H1 (cell line): Measurements from ENCODE around the gene ACTL9. TPM values are rescaled to one million over a fixed set of nuclear protein-coding genes. Genes with fewer than 3 reads are reported as not detected.

Experiments used
- CTCF ChIA-PET: fragments of 300-600 bp; sonication (Branson Sonifier 250); formaldehyde crosslinking; loops from one replicate; lab custom pipeline; 2021; ENCODE audit not compliant: partially characterized antibody; lab: Charles Lee
- POLR2A ChIA-PET: fragments of 300-600 bp; sonication (Branson Sonifier 250); formaldehyde crosslinking; loops from one replicate; lab custom pipeline; 2021; ENCODE audit warnings: inconsistent platforms; ENCODE audit not compliant: partially characterized antibody; lab: Charles Lee
- DNase-seq, 2 experiments: peaks; one replicate each; pipeline versions ENCODE4 v3.0.0 to v3.0.0-alpha.2; 2010 to 2022; ENCODE audit warnings: low spot score in 2 of 2, low read depth in 1 of 2, mixed read lengths in 1 of 2
- FAIRE-seq: peaks from 2 replicates; lab custom pipeline; 2011; peaks lifted over from hg19 to GRCh38; lab: Jason Lieb, UNC
- H2AFZ ChIP-seq: 2 replicates; pipeline ENCODE4 v1.8.1; 2012; ENCODE audit warnings: low read length, inconsistent platforms
- H2AK5ac ChIP-seq: 2 replicates; pipeline ENCODE4 v1.6.1; 2013; ENCODE audit warnings: low read depth, low read length
- H2BK120ac ChIP-seq: replicated peaks from 2 replicates; pipeline ENCODE3; 2013; ENCODE audit warnings: low read depth, low read length, inconsistent platforms
- H2BK12ac ChIP-seq: 2 replicates; pipeline ENCODE4 v1.6.1; 2013; ENCODE audit warnings: low read depth, low read length
- H2BK15ac ChIP-seq: 2 replicates; pipeline ENCODE4 v1.6.1; 2013; ENCODE audit warnings: low read length
- H2BK20ac ChIP-seq: 2 replicates; pipeline ENCODE4 v1.6.1; 2013; ENCODE audit warnings: low read length
- H2BK5ac ChIP-seq: 2 replicates; pipeline ENCODE4 v1.6.1; 2013; ENCODE audit warnings: low read depth, low read length
- H3K14ac ChIP-seq: 2 replicates; pipeline ENCODE4 v1.6.1; 2013; ENCODE audit warnings: inconsistent platforms; ENCODE audit not compliant: insufficient read length
- H3K18ac ChIP-seq: 2 replicates; pipeline ENCODE4 v1.6.1; 2013; ENCODE audit warnings: low read length; ENCODE audit errors: extremely low read depth
- H3K23ac ChIP-seq: 2 replicates; pipeline ENCODE4 v1.6.1; 2013; ENCODE audit warnings: inconsistent platforms; ENCODE audit not compliant: insufficient read length
- H3K23me2 ChIP-seq: 2 replicates; pipeline ENCODE4 v1.6.1; 2013; ENCODE audit warnings: low read depth, low read length
- H3K27ac ChIP-seq: 2 replicates; pipeline ENCODE4 v1.6.1; 2011; ENCODE audit warnings: low read depth, low read length, inconsistent platforms
- H3K27me3 ChIP-seq, 4 experiments: replicated peaks in 1 of 4; 1 replicate in 1 of 4; 2 replicates in 3 of 4; pipeline versions ENCODE4 v1.6.1 to v1.8.1; 2011 to 2013; ENCODE audit warnings: low read length in 3 of 4, mild to moderate bottlenecking in 3 of 4, inconsistent platforms in 2 of 4, mixed read lengths in 2 of 4, moderate library complexity in 1 of 4; ENCODE audit not compliant: control insufficient read depth in 3 of 4, insufficient read depth in 3 of 4; ENCODE audit errors: extremely low read depth in 1 of 4
- H3K36me3 ChIP-seq, 4 experiments: 2 replicates each; pipeline versions ENCODE4 v1.6.1 to v1.8.1; 2011 to 2013; ENCODE audit warnings: mild to moderate bottlenecking in 4 of 4, low read length in 3 of 4, moderate library complexity in 2 of 4, control low read depth in 1 of 4, inconsistent platforms in 1 of 4; ENCODE audit not compliant: insufficient read depth in 4 of 4, control insufficient read depth in 2 of 4
- H3K4ac ChIP-seq: replicated peaks from 2 replicates; pipeline ENCODE3; 2013; ENCODE audit warnings: low read length, low read depth, mixed read lengths, inconsistent platforms; ENCODE audit not compliant: insufficient read length
- H3K4me1 ChIP-seq, 4 experiments: replicated peaks in 1 of 4; 1 replicate in 1 of 4; 2 replicates in 3 of 4; pipeline versions ENCODE4 v1.6.1 to v1.8.1; 2011 to 2013; ENCODE audit warnings: low read length in 3 of 4, inconsistent platforms in 2 of 4, mixed read lengths in 1 of 4; ENCODE audit not compliant: insufficient read depth in 4 of 4, control insufficient read depth in 3 of 4
- H3K4me2 ChIP-seq, 2 experiments: 2 replicates each; pipeline versions ENCODE4 v1.6.1 to v1.8.1; 2011 to 2013; ENCODE audit warnings: low read depth in 2 of 2, low read length in 2 of 2, control low read depth in 1 of 2, inconsistent platforms in 1 of 2, mild to moderate bottlenecking in 1 of 2; ENCODE audit not compliant: insufficient read depth in 1 of 2
- H3K4me3 ChIP-seq, 4 experiments: fragments of 200-600, 300-600 bp in 1 of 4; sonication (generic), shearing (Covaris generic), sonication (Bioruptor Twin) in 1 of 4; 2 replicates each; pipeline versions ENCODE4 v1.5.1 to v1.8.1; 2011 to 2016; ENCODE audit warnings: low read length in 4 of 4, low read depth in 3 of 4, control low read depth in 2 of 4, inconsistent platforms in 2 of 4, mild to moderate bottlenecking in 2 of 4, mixed read lengths in 1 of 4, moderate library complexity in 1 of 4; ENCODE audit not compliant: insufficient read depth in 2 of 4; ENCODE audit errors: extremely low read depth in 1 of 4
- H3K56ac ChIP-seq: replicated peaks from 2 replicates; pipeline ENCODE3; 2013; ENCODE audit warnings: low read depth, mild to moderate bottlenecking, mixed read lengths, low read length, inconsistent platforms; ENCODE audit not compliant: insufficient read length
- H3K79me1 ChIP-seq: 2 replicates; pipeline ENCODE4 v1.6.1; 2013; ENCODE audit warnings: low read depth, low read length, control low read depth
- H3K79me2 ChIP-seq, 2 experiments: 2 replicates each; pipeline versions ENCODE4 v1.6.1 to v1.8.1; 2012 to 2013; ENCODE audit warnings: low read length in 2 of 2, mild to moderate bottlenecking in 2 of 2, inconsistent platforms in 1 of 2; ENCODE audit not compliant: insufficient read depth in 2 of 2, control insufficient read depth in 1 of 2
- H3K9ac ChIP-seq, 4 experiments: replicated peaks in 1 of 4; 1 replicate in 1 of 4; 2 replicates in 3 of 4; pipeline versions ENCODE4 v1.6.1 to v1.8.1; 2011 to 2013; ENCODE audit warnings: low read depth in 3 of 4, low read length in 3 of 4, control low read depth in 2 of 4, mild to moderate bottlenecking in 2 of 4, moderate library complexity in 2 of 4, inconsistent platforms in 1 of 4; ENCODE audit errors: extremely low read depth in 1 of 4
- H3K9me3 ChIP-seq, 2 experiments: 2 replicates each; pipeline versions ENCODE4 v1.6.1 to v1.8.1; 2012 to 2013; ENCODE audit warnings: mild to moderate bottlenecking in 2 of 2, moderate library complexity in 2 of 2, control low read depth in 1 of 2, inconsistent platforms in 1 of 2, low read depth in 1 of 2, low read length in 1 of 2, mixed read lengths in 1 of 2; ENCODE audit not compliant: insufficient read depth in 2 of 2
- H4K20me1 ChIP-seq, 2 experiments: replicated peaks in 1 of 2; 2 replicates each; pipeline versions ENCODE3 to v1.8.1; 2011 to 2013; ENCODE audit warnings: inconsistent platforms in 2 of 2, low read length in 2 of 2, mild to moderate bottlenecking in 1 of 2; ENCODE audit not compliant: insufficient read depth in 2 of 2, control insufficient read depth in 1 of 2
- H4K5ac ChIP-seq: 2 replicates; pipeline ENCODE4 v1.6.1; 2013; ENCODE audit warnings: low read length, low read depth, mixed read lengths, inconsistent platforms; ENCODE audit not compliant: insufficient read length
- H4K8ac ChIP-seq: 2 replicates; pipeline ENCODE4 v1.8.0; 2013; ENCODE audit warnings: mild to moderate bottlenecking, moderate library complexity, low read length, inconsistent platforms; ENCODE audit not compliant: insufficient read depth; ENCODE audit errors: extremely low read depth
- H4K91ac ChIP-seq: replicated peaks from 2 replicates; pipeline ENCODE3; 2013; ENCODE audit warnings: low read length, mixed read lengths, inconsistent platforms; ENCODE audit not compliant: insufficient read length
- ATF2 ChIP-seq: IDR thresholded peaks from 2 replicates; pipeline ENCODE4 v1.6.1; 2012; ENCODE audit warnings: low read length, inconsistent platforms
- CBX5 ChIP-seq: fragments of 300-800, 300-1000 bp; sonication (generic); IDR thresholded peaks from 2 replicates; pipeline ENCODE4 v1.7.1; 2016; ENCODE audit warnings: antibody characterized with exemption, low read length, low read depth
- HDAC2 ChIP-seq, 2 experiments: fragments of 300-600 bp in 1 of 2; sonication (generic) in 1 of 2; IDR thresholded peaks; 2 replicates each; pipeline ENCODE4 v1.6.1; 2011 to 2012; ENCODE audit warnings: low read depth in 2 of 2, low read length in 2 of 2, mild to moderate bottlenecking in 2 of 2, moderate library complexity in 2 of 2, borderline replicate concordance in 1 of 2, inconsistent platforms in 1 of 2
- POLR2A ChIP-seq, 2 experiments: IDR thresholded peaks; 1 replicate in 1 of 2; 2 replicates in 1 of 2; pipeline ENCODE4 v1.6.1; 2011; ENCODE audit warnings: low read depth in 2 of 2, low read length in 2 of 2, mild to moderate bottlenecking in 2 of 2; ENCODE audit errors: control extremely low read depth in 1 of 2
- RAD21 ChIP-seq, 2 experiments: IDR thresholded peaks in 1 of 2; conservative IDR thresholded peaks in 1 of 2; 2 replicates each; pipeline ENCODE4 v1.6.1; 2011; ENCODE audit warnings: low read depth in 2 of 2, low read length in 2 of 2, improper control_type of control experiment in 1 of 2, inconsistent platforms in 1 of 2, mild to moderate bottlenecking in 1 of 2, moderate library complexity in 1 of 2
- SUZ12 ChIP-seq: fragments of 200-600 bp; sonication (generic); IDR thresholded peaks from 2 replicates; pipeline ENCODE4 v1.6.1; 2012; ENCODE audit warnings: mild to moderate bottlenecking, inconsistent platforms, low read length, moderate library complexity, mixed read lengths
- WGBS, 2 experiments: shearing (Covaris generic) in 1 of 2; methylation state at CpG; one replicate each; pipeline versions ENCODE4 v1.1.6 to v1.1.7; 2013 to 2015; ENCODE audit warnings: low lambda C conversion rate in 2 of 2, mixed read lengths in 2 of 2, inconsistent platforms in 1 of 2, low coverage in 1 of 2, missing lambda C conversion rate in 1 of 2; ENCODE audit not compliant: insufficient replicate concordance in 2 of 2, insufficient coverage in 1 of 2, insufficient read length in 1 of 2; ENCODE audit errors: extremely low coverage in 1 of 2, missing lambda C conversion rate in 1 of 2; 5-methylcytosine and 5-hydroxymethylcytosine counted together
- polyA plus RNA-seq, 7 experiments: library from polyadenylated mRNA; depleted of rRNA in 3 of 7; stranded (reverse) in 5 of 7; unstranded in 2 of 7; fragments of >200 nt in 5 of 7; fragments of 200-250 nt in 2 of 7; gene quantifications; 1 replicate in 5 of 7; 2 replicates in 1 of 7; 4 replicates in 1 of 7; pipeline versions ENCODE4 v1.2.1 to v1.2.3, GENCODE V29; 2011 to 2013; ENCODE audit warnings: missing spikeins in 2 of 7, mixed read lengths in 2 of 7
- total RNA-seq: library from RNA; stranded (reverse); fragmentation: NEBNext Ultra II Directional; extraction: Animal tissue kit (Norgen Biotek cat#: 25700); gene quantifications from 2 replicates; pipeline ENCODE4 v1.2.1, GENCODE V29; 2021

The ACTL9 gene
- total and polyA plus RNA-seq, 2 of the 8 experiments (the other 6 are each of a cell fraction or from before 2014, with no cell fraction given) = not detected

DNA sequence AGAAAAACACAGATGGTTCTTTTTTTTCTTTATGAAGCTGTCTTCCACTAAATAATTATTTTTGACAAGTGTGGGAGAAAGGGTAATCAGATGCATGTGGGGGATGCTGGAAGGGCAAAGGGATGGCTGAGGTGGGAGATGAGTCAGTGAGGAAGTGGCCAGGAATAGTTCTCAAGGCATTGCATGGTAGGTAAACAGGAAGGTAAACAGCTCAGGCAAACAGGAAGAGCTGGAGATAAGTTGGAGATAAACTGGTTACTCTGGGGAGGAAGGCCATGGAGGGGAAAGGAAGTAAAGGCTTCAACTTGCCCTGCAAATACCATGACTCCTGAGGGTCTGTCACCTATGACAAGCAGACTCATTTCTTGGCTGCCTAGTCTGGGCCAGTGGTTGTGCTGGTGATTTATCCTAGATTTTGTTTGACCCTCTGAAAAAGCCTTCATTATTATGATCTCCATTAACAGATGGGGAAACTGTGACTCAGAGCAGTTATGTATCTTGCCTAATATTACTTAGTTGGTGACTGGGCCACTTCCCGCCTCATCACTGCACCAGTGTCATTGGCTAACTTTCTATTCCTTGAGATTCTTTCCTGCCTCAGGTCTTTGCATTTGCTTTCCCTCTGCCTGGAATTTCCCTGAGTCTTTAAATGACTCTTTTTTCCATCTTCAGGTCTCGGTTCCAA, 17.1 kb downstream of the ACTL9 start:
- Histone ChIP-seq H4K20me1 (no peaks in the 10 kb centered on the region), H3K36me3 (no peaks in the 10 kb centered on the region), H3K4me2 (no peak overlapping the region), H3K4me3 (no peak overlapping the region), H3K4me1 (no peaks in the 10 kb centered on the region), H2BK120ac (no peak overlapping the region), H4K5ac (no peak overlapping the region), H3K27ac (no peak overlapping the region), H3K79me2 (no peaks in the 10 kb centered on the region), H3K27me3 (no peaks in the 10 kb centered on the region), H3K79me1 (no peaks in the 10 kb centered on the region), H3K18ac (no peak overlapping the region), H3K23me2 (peaks cover 9% of the 10 kb centered on the region; the same call in 1 of the 2 replicates), H3K4ac (no peak overlapping the region), H4K8ac (no peak overlapping the region), H3K9me3 (peaks cover 25 to 38% of the 10 kb centered on the region in 2 experiments; a peak in 3 of 4 replicates), H2BK20ac (no peak overlapping the region), H2BK12ac (no peak overlapping the region), H3K56ac (no peak overlapping the region), H2BK15ac (no peak overlapping the region), H3K14ac (no peak overlapping the region), H3K9ac (no peak overlapping the region), H2BK5ac (no peak overlapping the region), H2AFZ (no peak overlapping the region), H3K23ac (no peak overlapping the region), H4K91ac (no peak overlapping the region), H2AK5ac (no peak overlapping the region)
- no peak for FAIRE-seq
- WGBS, 2 experiments = 78% methylated on average over 2 of the region's 2 CpGs; no CpG with 5 or more reads in 1 of the 2 experiments
- DNase-seq = no peak
- ChIA-PET POLR2A (no interaction called here), CTCF (interaction anchor here (1.0 kb wide), 1 partner anchor 12 kb away, joined by 3 read pairs; no protein-coding TSS in a partner anchor)
- TF ChIP-seq HDAC2 (IDR thresholded peaks at IDR 0.05; ENCODE audit: borderline replicate concordance in 1 of 2, low read depth in 2 of 2, low read length in 2 of 2) (no peak), RAD21 (IDR thresholded peaks at IDR 0.05 in 1 of 2, conservative IDR thresholded peaks at IDR 0.05 in 1 of 2; ENCODE audit: low read depth in 2 of 2, low read length in 2 of 2) (no peak), ATF2 (no peak), POLR2A (IDR thresholded peaks at IDR 0.05; ENCODE audit: control extremely low read depth in 1 of 2, low read depth in 2 of 2, low read length in 2 of 2) (no peak), SUZ12 (no peak), CBX5 (no peak)
